Stimulated activated CD8-positive, alpha-beta memory T cell treated with anti-CD3 and anti-CD28 coated beads, Interleukin-7, amount 100 ng/mL, for 48 hours (primary cell): ENCODE data around the gene EPB41.
"Not testable (repeated sequence)": the region's sequence is repeated elsewhere in the genome, so short reads cannot be mapped to it uniquely, and the experiment has no call there.

Experiments used
- DNase-seq, 2 donors: peaks; one replicate each; pipeline ENCODE4 v3.0.0-alpha.2; 2020; ENCODE audit warnings: low read depth in 1 of 2; ENCODE audit errors: extremely low read depth in 1 of 2

EPB41 gene

GRCh38 chr1:29124366-29125236 lies 210.2 kb downstream of the EPB41 start:
- peak; percentile 42 to 49 for DNase-seq

DNA sequence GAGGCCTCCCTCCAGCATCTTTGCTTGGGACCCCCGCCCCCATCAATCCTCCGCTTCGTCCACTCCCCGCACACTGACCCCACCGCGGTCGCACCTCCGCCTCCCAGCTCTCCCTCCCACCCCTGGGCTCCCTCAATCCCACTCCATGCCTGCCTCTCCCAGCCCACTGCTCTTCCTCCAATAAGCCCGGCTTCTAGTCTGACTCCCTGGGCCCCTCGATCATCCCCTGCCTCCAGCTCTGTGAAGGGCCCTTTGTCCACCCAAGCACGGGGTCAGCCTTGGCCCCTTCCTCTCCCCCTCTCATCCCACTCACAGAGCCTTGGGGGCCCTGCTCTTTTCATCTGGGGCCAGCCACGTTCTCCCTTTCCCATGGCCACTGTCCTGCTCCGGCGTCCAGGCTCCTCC lies 210.9 kb downstream of the EPB41 start:
- no peak for DNase-seq

DNA sequence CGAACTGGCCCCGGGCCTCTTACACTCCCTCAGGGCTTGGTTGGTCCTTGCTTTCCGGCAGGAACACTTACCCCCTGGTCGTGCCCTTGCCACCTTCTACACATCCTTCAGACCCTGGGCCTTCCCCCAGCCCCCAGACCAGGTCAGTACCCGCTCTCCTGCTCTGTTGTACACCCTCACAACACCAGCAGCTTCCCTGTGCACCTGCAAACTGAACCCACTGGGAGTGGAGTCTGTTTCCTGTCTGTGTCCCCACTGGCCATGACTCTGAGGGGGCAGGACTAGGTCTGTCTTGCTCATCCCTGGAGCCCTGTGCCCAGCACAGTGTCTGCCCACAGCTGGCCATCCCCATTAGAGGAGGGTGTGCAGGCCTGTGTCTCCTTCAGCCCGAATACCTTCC lies 211.4 kb downstream of the EPB41 start:
- no peak for DNase-seq

- no peak for DNase-seq
Observed at GRCh38 chr1:29126198-29126597, 211.8 kb downstream of the EPB41 start.

DNA sequence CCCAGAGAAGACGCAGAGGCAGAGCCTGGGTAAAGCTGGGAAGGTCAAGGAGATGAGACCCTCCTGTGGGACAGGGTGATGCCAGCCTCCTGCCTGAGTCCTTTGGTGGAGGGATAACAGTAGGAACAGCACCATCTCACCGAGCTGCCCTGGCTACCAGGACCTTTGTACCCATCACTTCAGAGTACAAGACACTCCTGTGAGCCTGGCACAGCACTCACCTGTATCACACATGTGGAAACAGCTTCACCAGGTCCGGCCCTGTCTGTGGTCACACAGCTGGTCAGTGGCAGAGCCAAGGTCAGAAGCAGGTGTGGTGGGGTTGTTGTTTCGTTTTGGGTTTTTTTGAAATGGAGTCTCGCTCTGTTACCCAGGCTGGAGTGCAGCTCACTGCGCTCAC lies 214.4 kb downstream of the EPB41 start:
- no peak for DNase-seq

DNA sequence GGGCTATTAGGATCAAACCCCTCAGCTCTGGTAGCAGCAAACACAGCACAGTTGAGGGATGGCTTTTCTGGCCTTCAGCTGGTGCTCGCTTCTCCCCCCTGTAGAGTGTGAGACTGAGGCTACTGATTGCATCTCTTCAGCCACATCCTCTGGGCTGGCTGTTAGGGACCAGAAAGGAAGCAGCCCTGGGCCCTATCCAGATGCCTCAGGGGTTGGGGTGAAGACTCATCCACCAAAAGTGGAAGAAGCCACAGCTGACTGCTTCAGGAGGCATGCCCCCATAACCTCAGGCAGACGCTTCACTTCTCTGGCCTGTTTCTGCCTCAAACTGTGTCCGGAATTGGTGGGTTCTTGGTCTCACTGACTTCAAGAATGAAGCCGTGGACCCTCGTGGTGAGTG lies 215.5 kb downstream of the EPB41 start:
- no peak for DNase-seq

- DNase-seq = not testable (repeated sequence)
Observed at GRCh38 chr1:29131056-29131455, 216.7 kb downstream of the EPB41 start.

DNA sequence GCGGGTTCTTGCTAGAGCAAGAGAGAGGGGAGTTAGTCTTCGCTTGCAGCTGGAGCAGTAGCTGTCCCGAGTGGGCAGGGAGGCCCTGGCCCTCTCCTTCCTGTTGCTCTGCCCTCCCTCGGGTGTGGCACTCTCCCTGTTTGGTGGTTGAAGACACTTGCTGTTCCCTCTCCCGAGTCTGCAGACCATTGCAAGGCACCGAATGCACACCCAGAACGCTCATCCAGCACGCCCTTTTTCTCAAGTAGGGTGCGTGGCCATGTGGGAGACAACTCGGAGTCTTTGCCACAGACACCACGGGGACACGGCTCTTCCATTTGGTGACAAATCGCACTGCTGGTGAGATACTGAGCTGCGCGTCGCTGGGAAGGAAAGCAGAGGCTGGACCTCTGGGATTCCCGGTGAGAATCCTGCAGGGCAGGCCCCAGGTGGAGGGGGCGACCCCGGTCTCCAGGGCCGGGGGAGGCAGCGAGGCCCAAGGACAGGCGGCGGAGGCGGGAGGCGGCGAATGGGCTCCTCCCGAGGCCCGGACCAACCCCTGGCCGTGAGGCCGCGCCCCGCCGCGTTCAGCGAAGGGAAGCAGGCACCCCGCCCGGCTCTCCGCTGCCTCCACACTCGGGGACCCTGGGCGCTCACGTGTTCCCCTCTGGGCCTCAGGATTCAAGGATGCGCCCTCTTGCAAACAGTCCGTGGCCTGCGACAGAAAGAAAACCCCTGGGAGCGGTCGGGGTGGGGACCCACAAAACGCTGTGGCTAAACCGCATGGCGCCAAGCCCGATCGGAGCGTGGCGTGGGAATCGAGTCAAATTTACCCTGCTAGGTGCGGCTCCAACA lies 219.7 kb downstream of the EPB41 start:
- DNase-seq = no peak

DNA sequence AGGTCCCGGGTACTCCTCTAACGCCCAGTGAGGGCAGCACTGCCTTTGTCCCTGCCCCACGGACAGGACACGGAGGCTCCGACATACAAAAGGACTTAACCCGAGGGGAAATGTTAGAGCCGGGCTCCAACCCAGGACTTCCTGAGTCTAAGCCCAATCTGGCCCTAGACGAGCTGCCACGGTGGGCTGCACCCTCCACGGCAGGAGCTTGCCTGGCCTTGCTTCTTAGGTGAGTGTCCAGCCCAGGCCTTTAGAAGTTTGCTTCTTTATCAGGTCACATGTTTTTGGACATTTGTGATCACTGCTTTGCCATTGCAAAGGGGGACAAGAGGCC lies 220.3 kb downstream of the EPB41 start:
- DNase-seq = no peak

- no peak for DNase-seq
Observed at GRCh38 chr1:29136391-29136915, 222.1 kb downstream of the EPB41 start.

- DNase-seq = no peak
Observed at GRCh38 chr1:29142714-29143113, 228.3 kb downstream of the EPB41 start.

DNA sequence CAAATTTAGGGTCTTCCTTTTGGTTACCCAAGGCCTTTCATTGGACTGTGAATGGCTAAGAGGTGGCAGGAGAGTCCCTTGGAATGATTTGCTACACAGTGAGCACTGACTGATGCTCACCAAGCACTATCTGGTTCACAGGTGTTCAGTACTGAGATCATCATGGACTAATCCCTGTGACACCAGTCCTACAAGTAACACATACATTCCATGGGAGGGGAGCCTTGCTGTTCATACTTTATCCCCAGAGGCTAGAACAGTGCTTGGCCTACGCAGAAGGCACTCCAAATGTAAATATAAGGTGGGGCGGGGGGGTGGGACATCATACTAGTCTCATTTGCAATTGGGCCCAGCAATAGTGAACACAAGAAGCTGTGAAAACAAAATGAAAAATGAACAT lies 229.8 kb downstream of the EPB41 start:
- no peak for DNase-seq

GRCh38 chr1:29145739-29146437 lies 231.5 kb downstream of the EPB41 start:
- no peak for DNase-seq

DNA sequence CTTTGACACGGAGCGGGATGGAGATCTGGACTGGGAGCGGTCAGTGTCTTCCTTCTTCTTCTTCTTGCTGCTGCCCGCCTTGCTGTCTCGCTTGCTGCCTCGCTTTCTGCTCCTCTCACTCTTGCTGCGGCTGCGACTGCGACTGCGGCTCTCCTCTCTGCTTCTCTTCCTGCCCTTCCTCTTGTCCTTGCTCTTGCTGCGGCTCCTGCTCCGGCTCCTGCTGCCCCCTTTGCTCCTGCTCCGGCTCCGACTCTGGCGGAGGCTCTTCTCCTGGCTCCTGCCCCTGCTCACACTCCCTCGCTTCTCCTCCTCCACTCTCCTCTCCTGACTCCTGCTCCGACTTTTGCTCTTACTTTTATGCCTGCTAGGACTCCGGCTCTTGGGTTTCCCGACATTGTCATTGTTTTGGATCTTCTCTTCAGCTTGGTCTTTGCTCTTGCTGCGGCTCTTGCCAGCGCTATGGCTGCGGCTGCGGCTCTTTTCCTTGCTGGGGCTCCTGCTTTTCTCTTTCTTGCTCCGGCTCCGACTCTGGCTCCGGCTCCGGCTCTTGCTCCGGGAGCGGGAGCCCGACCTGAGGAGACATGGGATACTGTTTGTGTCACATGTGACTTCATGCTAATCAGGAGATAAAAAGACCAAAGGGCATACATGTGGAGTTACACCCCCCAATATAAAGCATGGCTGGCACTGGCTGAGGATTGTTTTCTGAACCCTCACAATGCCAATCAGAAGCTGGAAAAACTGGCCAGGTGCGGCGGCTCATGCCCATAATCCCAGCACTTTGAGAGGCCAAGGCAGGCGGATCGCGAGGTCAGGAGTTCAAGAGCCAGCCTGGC lies 234.5 kb downstream of the EPB41 start:
- no peak for DNase-seq

DNA sequence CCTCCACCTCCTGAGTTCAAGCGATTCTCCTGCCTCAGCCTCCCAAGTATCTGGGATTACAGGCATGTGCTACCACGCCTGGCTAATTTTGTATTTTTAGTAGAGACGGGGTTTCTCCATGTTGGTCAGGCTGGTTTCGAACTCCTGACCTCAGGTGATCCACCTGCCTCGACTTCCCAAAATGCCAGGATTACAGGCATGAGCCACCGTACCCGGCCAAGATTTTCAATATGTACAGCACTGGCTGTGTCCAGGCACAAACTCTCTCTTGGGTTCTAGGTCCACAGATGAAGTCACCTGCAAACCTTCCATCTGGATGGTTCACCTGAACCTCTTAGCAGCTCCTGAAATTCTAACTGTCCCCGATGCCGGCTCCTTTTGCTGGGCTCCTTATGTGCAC lies 236.0 kb downstream of the EPB41 start:
- not testable (repeated sequence) for DNase-seq

- DNase-seq = no peak
Observed at GRCh38 chr1:29152046-29152805, 237.9 kb downstream of the EPB41 start.

DNA sequence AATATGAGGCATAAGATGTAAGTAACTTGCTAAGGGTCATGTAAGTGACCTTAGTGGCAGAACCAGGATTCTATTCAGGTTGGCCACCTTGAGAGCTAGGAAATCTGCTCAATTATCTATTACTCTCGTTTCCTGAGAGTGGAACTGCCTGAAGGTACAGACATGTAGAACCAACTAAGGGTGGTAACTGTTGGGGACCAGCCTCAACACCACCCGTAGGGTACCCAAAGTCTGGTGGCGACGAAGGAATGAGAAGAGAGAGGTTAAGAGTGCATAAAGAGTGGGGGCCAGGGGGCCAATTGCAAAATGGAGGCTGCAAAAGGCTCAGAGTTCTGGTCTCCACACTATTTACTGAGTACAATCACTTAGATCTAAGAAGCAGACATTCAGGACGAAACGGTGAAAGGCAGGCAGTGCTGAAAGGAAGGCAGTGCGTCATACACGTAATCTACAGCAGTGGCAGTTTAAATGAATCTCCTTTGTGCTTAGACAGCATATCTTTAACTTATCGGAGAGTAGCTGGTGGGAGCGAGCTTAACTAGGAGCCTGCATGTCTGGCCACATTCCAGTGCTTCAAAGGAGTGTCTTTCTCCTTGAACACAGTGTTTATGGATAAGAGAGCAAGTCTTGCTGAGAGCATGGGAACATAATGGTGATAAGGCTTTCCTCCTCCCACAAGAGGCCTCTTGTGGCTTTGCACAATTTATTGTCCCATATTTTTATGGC lies 242.3 kb downstream of the EPB41 start:
- no peak for DNase-seq

DNA sequence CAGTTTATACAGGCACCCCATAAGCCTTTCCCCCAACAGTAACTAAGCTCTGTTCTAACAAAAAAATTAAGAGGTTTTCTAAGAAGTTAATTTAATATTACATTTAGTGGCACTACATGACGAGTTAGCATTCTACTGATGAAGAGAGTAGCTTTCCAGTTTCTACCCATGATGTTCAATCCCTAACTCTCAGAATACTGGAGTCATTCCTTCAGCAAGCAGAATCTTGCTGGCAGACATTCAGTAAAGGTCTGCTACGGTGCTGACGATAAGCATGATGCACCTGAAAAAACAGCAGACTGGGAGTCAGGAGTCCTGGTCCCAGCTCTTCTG lies 242.9 kb downstream of the EPB41 start:
- DNase-seq = no peak

DNA sequence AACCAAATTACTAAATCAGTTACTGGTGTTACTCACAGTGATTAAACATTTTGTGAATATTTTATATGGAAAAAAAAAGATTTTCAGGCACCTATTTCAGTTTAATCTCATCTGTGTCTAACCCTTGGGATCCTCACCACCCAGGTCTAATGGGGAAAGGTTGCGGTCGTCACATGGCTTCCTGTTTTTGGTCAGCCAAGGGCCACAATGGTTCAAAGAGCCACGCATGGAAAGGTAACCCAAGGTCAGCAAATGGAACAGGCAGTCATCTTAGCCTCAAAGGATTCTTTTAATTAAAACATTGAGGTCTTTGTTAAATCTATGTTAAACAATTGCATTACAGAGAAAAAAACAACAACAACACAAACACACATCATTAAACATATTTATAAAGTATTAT lies 245.4 kb downstream of the EPB41 start:
- no peak for DNase-seq
